T-cell (primary cell): ENCODE measurements around the gene SAYSD1. TPM values are rescaled to one million over a fixed set of nuclear protein-coding genes. Genes with fewer than 3 reads are reported as not detected.

Source experiments
- ATAC-seq, 4 experiments: fragments of 200-7000 bp in 3 of 4; fragments of 150-1000 bp in 1 of 4; cut with Tn5 transposase; replicated peaks in 1 of 4; 1 replicate in 3 of 4; 2 replicates in 1 of 4; pipeline ENCODE4 v1.10.0; 2021; ENCODE audit warnings: moderate library complexity in 3 of 4, mild to moderate bottlenecking in 2 of 4, moderate number of reproducible peaks in 1 of 4
- CTCF ChIA-PET, 2 donors: fragments of 300-600 bp; sonication (Branson Sonifier 250); formaldehyde crosslinking; loops; one replicate each; lab custom pipeline; 2022; ENCODE audit warnings: antibody characterized with exemption in 2 of 2; lab: Charles Lee
- POLR2A ChIA-PET, 2 donors: fragments of 300-600 bp; sonication (Branson Sonifier 250); formaldehyde crosslinking; loops; one replicate each; lab custom pipeline; 2022; ENCODE audit warnings: antibody characterized with exemption in 2 of 2; lab: Charles Lee
- DNase-seq, 35 experiments: peaks; one replicate each; pipeline versions ENCODE4 v3.0.0 to v3.0.0-alpha.2; 2013 to 2023
- H3K27ac ChIP-seq: one replicate; pipeline ENCODE4 v1.5.1; 2013; ENCODE audit warnings: low read length
- H3K27me3 ChIP-seq, 2 experiments: replicated peaks in 1 of 2; 1 replicate in 1 of 2; 2 replicates in 1 of 2; pipeline versions ENCODE4 v1.6.1 to v1.7.0; 2013; ENCODE audit warnings: low read length in 1 of 2, mixed read lengths in 1 of 2; ENCODE audit not compliant: control insufficient read depth in 2 of 2, insufficient read depth in 2 of 2; ENCODE audit errors: extremely low read depth in 1 of 2
- H3K36me3 ChIP-seq, 2 donors: 1 replicate in 1 of 2; 2 replicates in 1 of 2; pipeline versions ENCODE4 v1.6.1 to v1.7.0; 2013; ENCODE audit warnings: low read length in 1 of 2; ENCODE audit not compliant: control insufficient read depth in 2 of 2, insufficient read depth in 1 of 2; ENCODE audit errors: extremely low read depth in 1 of 2
- H3K4me1 ChIP-seq, 2 experiments: 1 replicate in 1 of 2; 2 replicates in 1 of 2; pipeline versions ENCODE4 v1.6.1 to v1.7.0; 2013; ENCODE audit warnings: low read length in 2 of 2, mixed read lengths in 1 of 2; ENCODE audit not compliant: insufficient read depth in 2 of 2, control insufficient read depth in 1 of 2; ENCODE audit errors: extremely low read depth in 1 of 2
- H3K4me3 ChIP-seq, 2 donors: 1 replicate in 1 of 2; 2 replicates in 1 of 2; pipeline versions ENCODE4 v1.5.1 to v1.7.0; 2013; ENCODE audit warnings: mild to moderate bottlenecking in 2 of 2, low read length in 1 of 2, moderate library complexity in 1 of 2; ENCODE audit not compliant: control insufficient read depth in 1 of 2; ENCODE audit errors: extremely low read depth in 1 of 2
- H3K9me3 ChIP-seq: 2 replicates; pipeline ENCODE4 v1.7.0; 2013
- H3K27ac Mint-ChIP-seq, 2 donors: one replicate each; pipeline ENCODE4 v1.8.0; 2020 to 2021; ENCODE audit warnings: mild to moderate bottlenecking in 2 of 2, mixed read lengths in 2 of 2
- H3K27me3 Mint-ChIP-seq, 2 donors: one replicate each; pipeline ENCODE4 v1.8.0; 2021 to 2022; ENCODE audit warnings: mixed read lengths in 2 of 2
- H3K36me3 Mint-ChIP-seq: one replicate; pipeline ENCODE4 v1.8.0; 2021; ENCODE audit warnings: mixed read lengths
- H3K4me1 Mint-ChIP-seq, 3 donors: one replicate each; pipeline ENCODE4 v1.8.0; 2020 to 2022; ENCODE audit warnings: mixed read lengths in 3 of 3, mild to moderate bottlenecking in 1 of 3
- H3K4me3 Mint-ChIP-seq, 3 donors: one replicate each; pipeline ENCODE4 v1.8.0; 2020 to 2022; ENCODE audit warnings: mild to moderate bottlenecking in 3 of 3, mixed read lengths in 3 of 3, moderate library complexity in 3 of 3
- H3K9me3 Mint-ChIP-seq, 3 donors: one replicate each; pipeline ENCODE4 v1.8.0; 2020 to 2022; ENCODE audit warnings: mixed read lengths in 3 of 3
- WGBS: methylation state at CpG from one replicate; pipeline ENCODE4 v1.1.5; 2013; ENCODE audit warnings: missing lambda C conversion rate; ENCODE audit not compliant: insufficient coverage; 5-methylcytosine and 5-hydroxymethylcytosine counted together
- total RNA-seq, 35 experiments: library from RNA in 6 of 35; stranded (reverse) in 6 of 35; fragments of 120-200 nt in 1 of 35; gene quantifications; one replicate each; pipeline versions ENCODE4 v1.2.1 to v1.2.4 and lab custom pipeline; 2013 to 2026

Gene SAYSD1
- total RNA-seq, 5 donors from 2014 or later (not counting 1 experiment from before 2014, with no cell fraction given): 14.0 to 25.4 (median 19.2) TPM

GRCh38 chr6:39073471-39074355 lies 41.3 kb downstream of the SAYSD1 start:
- CTCF ChIA-PET: no interaction called here
- Mint-ChIP-seq H3K36me3 (no peaks in the 10 kb centered on the region), H3K9me3 (no peaks in the 10 kb centered on the region), H3K27ac (no peak overlapping the region), H3K4me3 (no peak overlapping the region), H3K27me3 (peaks cover 2 to 4% of the 10 kb centered on the region in 2 donors), H3K4me1 (no peaks in the 10 kb centered on the region)
- POLR2A ChIA-PET: interaction anchor here in 1 of 2 donors (0.6 kb wide), 1 partner anchor 444 kb away, joined by 3 read pairs; no protein-coding TSS in a partner anchor
- Histone ChIP-seq H3K27ac (no peak overlapping the region), H3K4me3 (no peak overlapping the region), H3K27me3 (peaks cover 0 to 10% of the 10 kb centered on the region in 2 experiments), H3K9me3 (no peaks in the 10 kb centered on the region), H3K4me1 (no peaks in the 10 kb centered on the region), H3K36me3 (no peaks in the 10 kb centered on the region)
- DNase-seq (no peak), ATAC-seq (no peak)
- WGBS: 90% methylated on average over 15 of the region's 17 CpGs

GRCh38 chr6:39072830-39073229 lies 42.2 kb downstream of the SAYSD1 start:
- CTCF ChIA-PET: no interaction called here
- no peaks in the 10 kb centered on the region for H3K9me3 ChIP-seq
- no peaks in the 10 kb centered on the region for H3K36me3 ChIP-seq
- POLR2A ChIA-PET: interaction anchor here in 1 of 2 donors (0.6 kb wide), 1 partner anchor 443 kb away, joined by 3 read pairs; no protein-coding TSS in a partner anchor
- H3K27me3 Mint-ChIP-seq: peaks cover 2 to 4% of the 10 kb centered on the region in 2 donors
- 91% methylated on average over 6 of the region's 9 CpGs for WGBS
- H3K4me1 Mint-ChIP-seq: no peaks in the 10 kb centered on the region
- no peak overlapping the region for H3K4me3 Mint-ChIP-seq
- H3K36me3 Mint-ChIP-seq: no peaks in the 10 kb centered on the region
- no peak overlapping the region for H3K27ac ChIP-seq
- no peak for DNase-seq
- H3K27ac Mint-ChIP-seq: no peak overlapping the region
- H3K27me3 ChIP-seq: peaks cover 0 to 16% of the 10 kb centered on the region in 2 experiments
- H3K9me3 Mint-ChIP-seq: no peaks in the 10 kb centered on the region
- no peak for ATAC-seq
- no peaks in the 10 kb centered on the region for H3K4me1 ChIP-seq
- no peak overlapping the region for H3K4me3 ChIP-seq

- H3K27me3 Mint-ChIP-seq: peaks cover 4 to 10% of the 10 kb centered on the region in 2 donors
- DNase-seq (no peak), ATAC-seq (no peak)
- no peaks in the 10 kb centered on the region for H3K36me3 Mint-ChIP-seq
- no peak overlapping the region for H3K27ac Mint-ChIP-seq
- H3K4me1 Mint-ChIP-seq: peaks cover 0 to 6% (median 0%) of the 10 kb centered on the region in 3 donors
- ChIA-PET CTCF (no interaction called here), POLR2A (no interaction called here)
- 72% methylated on average over 7 of the region's 7 CpGs for WGBS
- no peak overlapping the region for H3K27ac ChIP-seq
- H3K4me1 ChIP-seq: no peaks in the 10 kb centered on the region
- H3K4me3 ChIP-seq: no peak overlapping the region
- H3K4me3 Mint-ChIP-seq: no peak overlapping the region
- H3K9me3 Mint-ChIP-seq: no peaks in the 10 kb centered on the region
- no peaks in the 10 kb centered on the region for H3K36me3 ChIP-seq
- H3K9me3 ChIP-seq: no peaks in the 10 kb centered on the region
- H3K27me3 ChIP-seq: peaks cover 0 to 20% of the 10 kb centered on the region in 2 experiments
Observed at GRCh38 chr6:39068391-39068790, 46.6 kb downstream of the SAYSD1 start.

- H3K36me3 ChIP-seq: no peaks in the 10 kb centered on the region
- Mint-ChIP-seq H3K9me3 (no peaks in the 10 kb centered on the region), H3K36me3 (no peaks in the 10 kb centered on the region), H3K4me1 (peaks cover 0 to 6% (median 0%) of the 10 kb centered on the region in 3 donors), H3K4me3 (no peak overlapping the region), H3K27me3 (peaks cover 4 to 16% of the 10 kb centered on the region in 2 donors), H3K27ac (no peak overlapping the region)
- H3K9me3 ChIP-seq: no peaks in the 10 kb centered on the region
- no peak for ATAC-seq
- POLR2A ChIA-PET: no interaction called here
- no peak overlapping the region for H3K27ac ChIP-seq
- peaks cover 0 to 28% of the 10 kb centered on the region in 2 experiments for H3K27me3 ChIP-seq
- H3K4me1 ChIP-seq: no peaks in the 10 kb centered on the region
- CTCF ChIA-PET: no interaction called here
- no peak overlapping the region for H3K4me3 ChIP-seq
- WGBS: 91% methylated on average over 8 of the region's 8 CpGs
- DNase-seq: no peak
Observed at GRCh38 chr6:39065561-39065960, 49.4 kb downstream of the SAYSD1 start.

GRCh38 chr6:39063526-39063925 lies 51.5 kb downstream of the SAYSD1 start:
- Mint-ChIP-seq H3K27ac (no peak overlapping the region), H3K9me3 (no peaks in the 10 kb centered on the region), H3K27me3 (peaks cover 4 to 27% of the 10 kb centered on the region in 2 donors), H3K36me3 (no peaks in the 10 kb centered on the region), H3K4me3 (no peak overlapping the region), H3K4me1 (peaks cover 0 to 6% (median 0%) of the 10 kb centered on the region in 3 donors)
- CTCF ChIA-PET: no interaction called here
- Histone ChIP-seq H3K27me3 (peaks cover 0 to 41% of the 10 kb centered on the region in 2 experiments), H3K27ac (no peak overlapping the region), H3K4me1 (no peaks in the 10 kb centered on the region), H3K36me3 (no peaks in the 10 kb centered on the region), H3K4me3 (no peak overlapping the region), H3K9me3 (no peaks in the 10 kb centered on the region)
- DNase-seq: no peak
- no peak for ATAC-seq
- no CpG with 5 or more reads among the region's 1 CpG for WGBS
- POLR2A ChIA-PET: interaction anchor here in 1 of 2 donors (0.6 kb wide), 1 partner anchor 1952 kb away, joined by 8 read pairs; no protein-coding TSS in a partner anchor

DNA sequence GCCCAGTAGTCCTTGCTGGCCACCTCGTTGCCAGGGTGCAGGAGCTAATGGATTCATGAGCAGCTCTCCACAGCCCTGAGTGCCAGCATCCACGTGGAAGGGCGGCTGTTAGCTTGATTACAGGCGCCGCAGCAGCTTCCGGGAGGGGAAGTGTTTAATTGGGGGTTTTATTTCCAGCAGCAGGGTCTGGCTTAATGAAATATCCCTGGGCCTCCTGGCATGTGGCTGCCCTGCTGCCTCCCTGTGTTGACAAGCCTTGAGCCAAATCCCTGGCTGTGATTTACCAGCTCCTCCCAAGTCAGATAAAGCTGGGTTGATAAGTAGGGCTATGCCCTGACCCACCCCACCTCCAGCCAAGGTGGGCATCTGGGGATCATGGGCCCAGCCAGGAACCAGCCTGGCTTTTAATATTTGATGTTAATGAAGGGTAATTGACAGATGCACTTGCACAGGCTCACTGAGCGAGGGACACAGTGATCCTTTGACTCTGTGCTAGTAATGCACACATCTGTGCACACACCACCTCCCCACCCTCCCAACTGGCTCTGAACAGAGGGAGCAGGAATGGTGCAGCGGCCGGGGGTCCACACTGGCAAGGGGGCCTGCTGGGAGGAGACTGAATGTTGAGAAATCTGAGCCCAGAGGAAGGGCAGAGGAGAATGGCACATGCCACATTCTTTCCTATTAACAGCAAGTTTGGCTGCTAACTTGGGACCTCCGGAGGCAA lies 52.8 kb downstream of the SAYSD1 start:
- peaks cover 4 to 28% of the 10 kb centered on the region in 2 donors for H3K27me3 Mint-ChIP-seq
- no peak overlapping the region for H3K27ac ChIP-seq
- ChIA-PET CTCF (no interaction called here), POLR2A (no interaction called here)
- H3K9me3 Mint-ChIP-seq: no peaks in the 10 kb centered on the region
- H3K9me3 ChIP-seq: no peaks in the 10 kb centered on the region
- no peaks in the 10 kb centered on the region for H3K4me1 ChIP-seq
- WGBS: 43% methylated on average over 6 of the region's 10 CpGs
- H3K4me3 Mint-ChIP-seq: no peak overlapping the region
- H3K4me3 ChIP-seq: no peak overlapping the region
- no peaks in the 10 kb centered on the region for H3K36me3 Mint-ChIP-seq
- H3K27ac Mint-ChIP-seq: no peak overlapping the region
- DNase-seq: no peak
- peaks cover 0 to 6% (median 0%) of the 10 kb centered on the region in 3 donors for H3K4me1 Mint-ChIP-seq
- ATAC-seq: no peak
- H3K36me3 ChIP-seq: no peaks in the 10 kb centered on the region
- peaks cover 0 to 48% of the 10 kb centered on the region in 2 experiments for H3K27me3 ChIP-seq
